Ecto neural progenitor cell (in vitro differentiated cells): ENCODE measurements around the gene CLK3.

Source experiments
- DNase-seq: peaks from one replicate; pipeline ENCODE4 v3.0.0-alpha.2; 2018; ENCODE audit warnings: low spot score

The CLK3 gene

GRCh38 chr15:74603026-74603788, 12.4 kb upstream of the CLK3 start:
- no peak for DNase-seq

GRCh38 chr15:74603789-74604705, 11.6 kb upstream of the CLK3 start:
- no peak for DNase-seq

DNA sequence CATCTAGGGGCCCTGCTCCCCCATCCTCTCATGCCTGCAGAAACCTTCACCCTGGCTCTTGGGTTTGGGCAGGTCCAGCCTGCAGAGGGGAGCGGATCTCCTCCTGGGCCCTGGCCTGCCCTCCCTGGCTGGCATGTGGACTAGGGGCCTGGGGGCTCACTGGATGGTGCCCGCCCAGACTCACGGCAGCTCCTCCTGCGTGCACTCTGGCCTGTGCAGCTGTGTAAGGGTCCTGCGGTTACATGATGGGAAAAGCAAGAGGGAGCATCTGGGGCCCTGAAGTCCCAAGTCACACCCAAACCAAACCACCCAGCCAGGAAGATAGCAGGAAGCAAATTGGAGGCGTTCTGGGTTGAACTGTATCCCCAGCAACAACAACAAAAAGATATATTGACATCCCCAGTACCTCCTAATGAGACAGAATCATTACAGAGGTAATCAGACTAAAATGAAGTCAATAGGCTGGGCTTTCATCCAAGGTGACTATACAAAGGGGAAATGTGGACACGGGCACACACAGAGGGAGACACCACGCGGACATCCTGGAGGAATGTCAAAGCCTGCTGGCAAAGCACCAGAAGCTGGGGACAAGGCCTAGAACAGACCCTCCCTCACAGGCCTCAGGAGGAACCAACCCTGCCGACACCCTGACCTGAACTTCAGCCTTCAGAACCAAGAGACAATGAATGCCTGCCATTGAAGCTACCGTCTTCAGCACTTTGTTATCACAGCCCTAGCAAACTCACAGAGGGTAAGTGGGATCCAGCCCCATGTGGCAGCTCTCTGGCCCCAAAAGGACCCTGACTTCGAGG, 10.4 kb upstream of the CLK3 start:
- no peak for DNase-seq

DNA sequence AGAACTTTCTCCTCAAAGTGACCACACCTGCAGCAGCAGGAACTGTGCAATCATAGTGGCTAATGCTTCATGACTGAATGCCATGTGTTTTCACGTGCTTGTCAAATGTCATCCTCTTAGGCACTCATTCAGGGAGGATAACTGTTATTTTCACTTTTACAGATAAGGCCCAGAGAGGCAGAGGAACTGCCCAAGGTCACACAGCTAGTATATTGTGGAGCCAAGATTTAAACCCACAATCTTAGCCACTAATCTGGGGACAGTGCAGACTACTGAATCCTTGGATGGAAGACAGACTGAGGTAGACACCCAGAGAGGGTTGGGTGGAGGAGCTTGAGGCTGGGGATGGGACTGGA, 9.9 kb upstream of the CLK3 start:
- no peak for DNase-seq

DNA sequence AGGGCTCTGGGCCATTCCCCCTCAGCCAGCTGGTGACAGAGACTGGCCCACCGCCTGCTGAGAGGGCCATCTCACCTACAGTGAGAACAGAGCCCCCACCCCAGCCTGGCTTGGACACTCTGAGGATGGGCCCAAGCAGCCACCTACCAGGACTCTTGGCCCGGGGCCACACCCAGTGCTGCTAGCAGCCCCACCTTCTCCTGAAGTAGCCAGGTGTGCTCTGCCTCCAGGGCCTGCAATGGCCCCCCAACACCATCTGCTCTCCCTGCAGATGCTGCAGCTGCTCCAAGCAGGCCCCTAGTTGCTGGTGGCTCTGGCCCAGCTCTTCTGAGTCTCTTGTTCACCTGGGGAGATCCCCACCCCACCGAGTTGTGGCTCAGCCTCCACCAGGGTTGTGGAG, 6.8 kb upstream of the CLK3 start:
- DNase-seq, result no peak

DNA sequence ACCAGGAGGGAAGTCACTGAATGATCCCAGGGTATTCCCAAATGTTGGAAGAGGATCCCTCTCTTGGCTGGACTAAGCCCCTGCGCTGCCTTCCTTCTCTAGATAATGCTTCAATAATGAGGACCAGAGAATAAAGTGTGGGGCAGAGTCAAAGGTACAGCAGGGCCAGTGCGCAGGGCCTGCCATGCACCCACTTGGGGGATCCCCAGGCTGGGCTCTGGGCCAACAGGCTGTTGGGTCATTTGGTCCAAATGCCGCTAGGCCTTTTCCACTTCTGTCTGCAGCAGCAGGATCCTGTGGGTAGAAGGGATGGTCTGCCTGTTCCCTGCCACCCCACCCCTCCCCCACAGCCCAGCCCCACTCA, 5.7 kb upstream of the CLK3 start:
- DNase-seq, result no peak

DNA sequence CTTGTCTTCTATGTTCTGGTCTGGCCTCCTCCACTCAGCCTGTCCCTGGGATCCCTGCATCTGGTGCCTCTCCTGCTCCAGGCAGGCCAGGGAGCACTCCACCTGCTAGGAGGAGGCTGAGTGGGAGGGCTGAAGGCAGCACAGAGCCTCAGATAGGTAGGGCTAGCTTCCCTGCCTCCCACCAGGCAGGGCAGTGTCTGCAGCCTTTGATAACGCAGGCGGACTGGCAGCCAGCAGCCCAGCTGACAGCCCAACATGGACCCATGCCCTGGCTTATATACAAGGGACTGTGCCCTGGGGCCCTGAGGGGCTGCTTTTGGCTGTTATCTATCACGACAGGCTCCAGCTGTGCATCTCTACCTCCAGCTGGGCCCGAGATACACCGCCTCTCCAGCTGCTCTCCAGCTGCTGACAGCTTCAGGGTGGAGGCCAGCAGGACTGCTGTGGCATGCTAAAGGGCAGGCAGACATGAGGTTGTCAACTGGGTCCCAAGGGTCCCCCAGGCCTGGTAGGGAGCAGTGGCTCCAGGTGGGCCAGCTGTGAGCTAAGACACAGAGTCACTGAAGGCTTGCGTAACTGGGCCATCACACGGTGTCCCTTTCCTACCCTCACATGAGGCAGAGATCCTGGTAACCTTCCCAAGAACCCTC, 5.2 kb upstream of the CLK3 start:
- DNase-seq, result no peak

GRCh38 chr15:74611341-74611740, 4.3 kb upstream of the CLK3 start:
- no peak for DNase-seq

DNA sequence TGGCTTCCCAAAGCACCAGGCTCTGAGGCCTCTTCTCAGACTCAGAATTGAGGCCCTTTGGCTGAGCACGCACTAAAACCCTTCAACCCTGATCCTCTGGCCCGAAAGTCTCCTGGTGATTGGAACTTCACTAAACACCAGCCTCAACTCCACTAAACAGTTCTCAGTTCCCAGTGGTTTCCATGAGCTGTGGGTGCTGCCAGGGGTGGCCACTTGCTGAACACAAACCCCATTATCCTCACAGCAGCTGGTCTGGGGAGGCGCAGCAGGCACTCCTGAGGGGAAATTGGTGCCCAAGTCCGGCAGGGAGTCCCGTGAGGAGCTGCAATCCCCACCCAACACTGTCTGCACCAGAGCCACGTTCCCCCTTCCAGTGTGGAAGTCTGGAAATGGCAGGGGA, 3.8 kb upstream of the CLK3 start:
- no peak for DNase-seq

GRCh38 chr15:74612677-74613076, 3.0 kb upstream of the CLK3 start:
- no peak for DNase-seq

- no peak for DNase-seq
Observed at GRCh38 chr15:74613089-74613952, 2.3 kb upstream of the CLK3 start.

GRCh38 chr15:74613953-74614743, 1.5 kb upstream of the CLK3 start:
- DNase-seq, result no peak

GRCh38 chr15:74614744-74615507, 710 bp upstream of the CLK3 start:
- peak; percentile 86 for DNase-seq

GRCh38 chr15:74616366-74616939, 817 bp downstream of the CLK3 start:
- DNase-seq, result no peak

GRCh38 chr15:74616996-74617395, 1.4 kb downstream of the CLK3 start:
- DNase-seq, result no peak

GRCh38 chr15:74618841-74619596, 3.4 kb downstream of the CLK3 start:
- no peak for DNase-seq

GRCh38 chr15:74619916-74620635, 4.4 kb downstream of the CLK3 start:
- no peak for DNase-seq
